Prostate gland (tissue), 2 donors: Measurements from ENCODE around the gene GAK. TPM values are rescaled to one million over a fixed set of nuclear protein-coding genes. Genes with fewer than 3 reads are reported as not detected.

ENCODE experiments used
- DNase-seq: peaks from one replicate; pipeline ENCODE4 v3.0.0-alpha.2; 2019; ENCODE audit warnings: low spot score
- H3K27ac ChIP-seq, 2 donors: fragments of 200-600 bp; sonication (generic); 2 replicates each; pipeline ENCODE4 v1.5.1; 2017 to 2019
- H3K27me3 ChIP-seq: fragments of 200-600 bp; sonication (generic); replicated peaks from 2 replicates; pipeline ENCODE4 v1.5.1; 2019; ENCODE audit not compliant: insufficient read depth
- H3K36me3 ChIP-seq, 2 donors: fragments of 200-600 bp; sonication (generic); 1 replicate in 1 of 2; 2 replicates in 1 of 2; pipeline versions ENCODE4 v1.5.1 to v1.8.1; 2017 to 2019
- H3K4me1 ChIP-seq: fragments of 200-600 bp; sonication (generic); replicated peaks from 2 replicates; pipeline ENCODE4 v1.5.1; 2019
- H3K4me3 ChIP-seq, 2 donors: fragments of 200-600 bp; sonication (generic); 2 replicates each; pipeline ENCODE4 v1.5.1; 2017 to 2019
- H3K9me3 ChIP-seq: fragments of 200-600 bp; sonication (generic); 2 replicates; pipeline ENCODE4 v1.5.1; 2017
- CTCF ChIP-seq, 4 experiments: fragments of 200-600 bp in 2 of 4; fragments of 450-650 bp in 2 of 4; sonication (generic) in 2 of 4; IDR thresholded peaks; 1 replicate in 3 of 4; 2 replicates in 1 of 4; pipeline ENCODE4 v1.5.1; 2016 to 2019; ENCODE audit warnings: antibody characterized with exemption in 4 of 4, mild to moderate bottlenecking in 2 of 4, moderate library complexity in 2 of 4
- POLR2A ChIP-seq: fragments of 450-650 bp; IDR thresholded peaks from one replicate; pipeline ENCODE4 v1.6.1; 2016; ENCODE audit warnings: antibody characterized with exemption, mild to moderate bottlenecking
- POLR2AphosphoS5 ChIP-seq: sonication (generic); formaldehyde crosslinking; IDR thresholded peaks from one replicate; pipeline ENCODE4 v1.6.1; 2017; ENCODE audit warnings: antibody characterized with exemption
- WGBS: methylation state at CpG from one replicate; pipeline ENCODE4 v1.1.5; 2018; 5-methylcytosine and 5-hydroxymethylcytosine counted together
- intact Hi-C: fragments of 100-400 bp; cut with DNase I; formaldehyde crosslinking; loops from one replicate; pipeline ENCODE4 v1.14.2; 2022
- total RNA-seq, 2 donors: library from RNA; depleted of rRNA; stranded (reverse); fragments of >200 nt; gene quantifications; one replicate each; pipeline ENCODE4 v1.1.0, GENCODE V29; 2016

The GAK gene
- total RNA-seq, 2 donors from 2014 or later, result 158 to 181 TPM

GRCh38 chr4:953574-953915 is 21.4 kb upstream of the GAK start:
- no peaks in the 10 kb centered on the region for H3K27me3 ChIP-seq
- 98% methylated on average over 13 of the region's 13 CpGs for WGBS

GRCh38 chr4:952881-953573 is 20.9 kb upstream of the GAK start:
- intact Hi-C loops, result no loop called here
- Histone ChIP-seq H3K4me3 (no peak overlapping the region), H3K36me3 (no peaks in the 10 kb centered on the region), H3K9me3 (no peaks in the 10 kb centered on the region), H3K27ac (no peak overlapping the region), H3K4me1 (no peaks in the 10 kb centered on the region), H3K27me3 (no peaks in the 10 kb centered on the region)
- TF ChIP-seq POLR2A (no peak), CTCF (IDR thresholded peaks at IDR 0.05) (no peak), POLR2AphosphoS5 (no peak)
- no peak for DNase-seq
- WGBS, result 95% methylated on average over 26 of the region's 28 CpGs

More at GRCh38 chr4:953574-953915, 21.4 kb upstream of the GAK start:
- TF ChIP-seq POLR2AphosphoS5 (no peak), CTCF (IDR thresholded peaks at IDR 0.05) (no peak), POLR2A (no peak)
- Histone ChIP-seq H3K36me3 (no peaks in the 10 kb centered on the region), H3K4me1 (no peaks in the 10 kb centered on the region), H3K4me3 (no peak overlapping the region), H3K9me3 (no peaks in the 10 kb centered on the region), H3K27ac (no peak overlapping the region)
- intact Hi-C loops, result no loop called here
- no peak for DNase-seq

- no peak overlapping the region for H3K27ac ChIP-seq
- H3K36me3 ChIP-seq, result no peaks in the 10 kb centered on the region
- no peak for DNase-seq
- no peaks in the 10 kb centered on the region for H3K4me1 ChIP-seq
- intact Hi-C loops, result no loop called here
- H3K9me3 ChIP-seq, result no peaks in the 10 kb centered on the region
- TF ChIP-seq POLR2AphosphoS5 (no peak), POLR2A (no peak), CTCF (IDR thresholded peaks at IDR 0.05) (no peak)
- 85% methylated on average over 23 of the region's 23 CpGs for WGBS
- no peak overlapping the region for H3K4me3 ChIP-seq
- H3K27me3 ChIP-seq, result no peaks in the 10 kb centered on the region
Observed at GRCh38 chr4:951594-952468, 19.7 kb upstream of the GAK start.

- intact Hi-C loops, result no loop called here
- H3K36me3 ChIP-seq, result no peaks in the 10 kb centered on the region
- WGBS, result 68% methylated on average over 7 of the region's 7 CpGs
- no peak overlapping the region for H3K27ac ChIP-seq
- H3K9me3 ChIP-seq, result no peaks in the 10 kb centered on the region
- no peak for DNase-seq
- TF ChIP-seq POLR2A (no peak), CTCF (IDR thresholded peaks at IDR 0.05) (no peak), POLR2AphosphoS5 (no peak)
- H3K27me3 ChIP-seq, result no peaks in the 10 kb centered on the region
- H3K4me3 ChIP-seq, result no peak overlapping the region
- no peaks in the 10 kb centered on the region for H3K4me1 ChIP-seq
Observed at GRCh38 chr4:951186-951585, 19.1 kb upstream of the GAK start.
